HCT116 (cell line): ENCODE results near the gene KIF5C. TPM values are rescaled to one million over a fixed set of nuclear protein-coding genes. Genes with fewer than 3 reads are reported as not detected.

Experiments used
- ATAC-seq: fragments of 200-7000 bp; cut with Tn5 transposase; 2 replicates; pipeline ENCODE4 v1.9.1; 2020; ENCODE audit warnings: mild to moderate bottlenecking, moderate library complexity
- BruUV-seq: library from RNA; stranded (reverse); fragments of 400-500 nt; replicated peaks from 2 replicates; lab custom pipeline; 2021; lab: Mats Ljungman, UMichigan
- CTCF ChIA-PET: fragments of 300-600 bp; sonication (Branson Sonifier 250); formaldehyde crosslinking; loops from one replicate; lab custom pipeline; 2021; ENCODE audit warnings: antibody characterized with exemption; lab: Charles Lee
- POLR2A ChIA-PET: fragments of 300-600, 350-600 bp; sonication (Branson Sonifier 250); formaldehyde crosslinking; loops from one replicate; lab custom pipeline; 2021; ENCODE audit warnings: antibody characterized with exemption; lab: Charles Lee
- RAD21 ChIA-PET, 2 experiments: fragments of 300-600 bp; sonication (Branson Sonifier 250); formaldehyde crosslinking; loops; one replicate each; lab custom pipeline; 2023; ENCODE audit warnings: low total read pairs in 2 of 2; ENCODE audit not compliant: uncharacterized antibody in 2 of 2, unreplicated experiment in 2 of 2, low non-redundant PET in 1 of 2; lab: Charles Lee
- DNase-seq: peaks from one replicate; pipeline ENCODE4 v3.0.0-alpha.2; 2010; ENCODE audit warnings: low read depth, low spot score
- H2AFZ ChIP-seq: fragments of 200-600 bp; shearing (Covaris generic), sonication (generic); 2 replicates; pipeline ENCODE4 v1.6.1; 2017; ENCODE audit warnings: low read depth, mixed run types, mixed read lengths, antibody characterized with exemption, low read length; ENCODE audit not compliant: poor library complexity, severe bottlenecking
- H3K27ac ChIP-seq: 2 replicates; pipeline ENCODE4 v1.5.1; 2012; ENCODE audit warnings: low read depth, low read length
- H3K27me3 ChIP-seq: fragments of 200-600 bp; sonication (generic); 2 replicates; pipeline ENCODE4 v1.6.1; 2016; ENCODE audit warnings: mixed run types, low read length, mixed read lengths; ENCODE audit not compliant: insufficient read depth
- H3K36me3 ChIP-seq, 2 experiments: fragments of 200-500 bp in 1 of 2; fragments of 200-600 bp in 1 of 2; sonication (Bioruptor generic) in 1 of 2; sonication (generic) in 1 of 2; 2 replicates each; pipeline versions ENCODE4 v1.5.1 to v1.6.1; 2014 to 2016; ENCODE audit warnings: low read length in 2 of 2, inconsistent platforms in 1 of 2, mixed read lengths in 1 of 2, mixed run types in 1 of 2; ENCODE audit not compliant: insufficient read depth in 2 of 2, control insufficient read depth in 1 of 2
- H3K4me1 ChIP-seq, 2 experiments: fragments of 200-600 bp in 1 of 2; sonication (generic) in 1 of 2; 2 replicates each; pipeline versions ENCODE4 v1.5.1 to v1.6.1; 2012 to 2017; ENCODE audit warnings: low read length in 2 of 2, inconsistent platforms in 1 of 2, mild to moderate bottlenecking in 1 of 2, mixed read lengths in 1 of 2, mixed run types in 1 of 2, moderate library complexity in 1 of 2; ENCODE audit not compliant: insufficient read depth in 2 of 2, control insufficient read depth in 1 of 2
- H3K4me2 ChIP-seq: fragments of 200-600 bp; sonication (generic); 2 replicates; pipeline ENCODE4 v1.6.1; 2017; ENCODE audit warnings: mixed run types, low read length, mixed read lengths
- H3K4me3 ChIP-seq, 2 experiments: fragments of 200-600 bp in 1 of 2; sonication (generic) in 1 of 2; replicated peaks in 1 of 2; 2 replicates each; pipeline ENCODE4 v1.5.1; 2011 to 2016; ENCODE audit warnings: low read length in 2 of 2, control low read depth in 1 of 2, low read depth in 1 of 2, mild to moderate bottlenecking in 1 of 2, mixed read lengths in 1 of 2, mixed run types in 1 of 2
- H3K79me2 ChIP-seq: fragments of 200-600 bp; sonication (generic); 2 replicates; pipeline ENCODE4 v1.6.1; 2017; ENCODE audit warnings: mild to moderate bottlenecking, mixed run types, low read length, moderate library complexity, mixed read lengths; ENCODE audit not compliant: insufficient read depth
- H3K9ac ChIP-seq: fragments of 200-600 bp; sonication (generic); 2 replicates; pipeline ENCODE4 v1.6.1; 2016; ENCODE audit warnings: low read length, mixed read lengths
- H3K9me2 ChIP-seq: fragments of 200-600 bp; sonication (generic), shearing (Covaris generic); 2 replicates; pipeline ENCODE4 v1.6.1; 2017; ENCODE audit warnings: mixed run types, mild to moderate bottlenecking, moderate library complexity; ENCODE audit not compliant: insufficient read depth
- H3K9me3 ChIP-seq, 2 experiments: fragments of 200-500 bp in 1 of 2; fragments of 200-600 bp in 1 of 2; sonication (Bioruptor generic) in 1 of 2; sonication (generic) in 1 of 2; 2 replicates each; pipeline ENCODE4 v1.6.1; 2014 to 2017; ENCODE audit warnings: low read length in 2 of 2, mixed read lengths in 2 of 2, inconsistent platforms in 1 of 2, low read depth in 1 of 2, mild to moderate bottlenecking in 1 of 2, mixed run types in 1 of 2, moderate library complexity in 1 of 2; ENCODE audit not compliant: control insufficient read depth in 1 of 2, insufficient read depth in 1 of 2
- H4K20me1 ChIP-seq: fragments of 200-600 bp; sonication (generic), shearing (Covaris generic); 2 replicates; pipeline ENCODE4 v1.6.1; 2017; ENCODE audit warnings: mixed run types, mild to moderate bottlenecking, moderate library complexity; ENCODE audit not compliant: insufficient read depth
- CEBPB ChIP-seq: IDR thresholded peaks from 2 replicates; pipeline ENCODE4 v1.6.1; 2012; ENCODE audit warnings: low read depth
- EGR1 ChIP-seq: IDR thresholded peaks from 2 replicates; pipeline ENCODE4 v1.6.1; 2012; ENCODE audit warnings: low read depth
- EZH2 ChIP-seq: fragments of 200-600 bp; sonication (generic); IDR thresholded peaks from 2 replicates; pipeline ENCODE4 v1.6.1; 2017; ENCODE audit warnings: antibody characterized with exemption, mixed run types
- EZH2phosphoT487 ChIP-seq: fragments of 200-600 bp; IDR thresholded peaks from 2 replicates; pipeline ENCODE4 v1.6.1; 2018; ENCODE audit warnings: antibody characterized with exemption, borderline replicate concordance
- FOSL1 ChIP-seq: IDR thresholded peaks from 2 replicates; pipeline ENCODE4 v1.6.1; 2012; ENCODE audit warnings: low read depth
- POLR2AphosphoS5 ChIP-seq: IDR thresholded peaks from 2 replicates; pipeline ENCODE4 v1.6.1; 2011; ENCODE audit warnings: mild to moderate bottlenecking, low read depth, low read length, moderate library complexity
- SIN3A ChIP-seq: IDR thresholded peaks from 2 replicates; pipeline ENCODE4 v1.6.1; 2012; ENCODE audit warnings: low read depth
- TCF7L2 ChIP-seq: IDR thresholded peaks from 2 replicates; pipeline ENCODE4 v1.7.0; 2011; ENCODE audit warnings: borderline replicate concordance, inconsistent platforms; ENCODE audit not compliant: insufficient read depth, insufficient read length; ENCODE audit errors: extremely low read depth
- YY1 ChIP-seq: IDR thresholded peaks from 2 replicates; pipeline ENCODE4 v1.6.1; 2011; ENCODE audit warnings: low read length, low read depth, moderate library complexity, mild to moderate bottlenecking; ENCODE audit not compliant: insufficient replicate concordance; ENCODE audit errors: extremely low read depth
- ZFX ChIP-seq: fragments of 450-650 bp; IDR thresholded peaks from 2 replicates; pipeline ENCODE4 v1.6.1; 2017
- ZNF274 ChIP-seq: fragments of 200-500 bp; sonication (Bioruptor generic); IDR thresholded peaks from 2 replicates; pipeline ENCODE4 v1.6.1; 2014; ENCODE audit warnings: mild to moderate bottlenecking, low read depth, low read length, inconsistent platforms
- intact Hi-C: fragments of 100-400 bp; cut with micrococcal nuclease; formaldehyde crosslinking; loops from 2 replicates; pipeline ENCODE4 v1.10.0; 2022
- total RNA-seq: library from RNA; stranded (reverse); gene quantifications from one replicate; pipeline ENCODE4 v1.2.1, GENCODE V29; 2021; ENCODE audit not compliant: unreplicated experiment
- TF ChIP-seq, protein P1 (sequence below): IDR thresholded peaks from 2 replicates; pipeline ENCODE4 v1.6.1; 2012

The KIF5C gene
- total RNA-seq, 1 experiment from 2014 or later = 6.5 TPM

GRCh38 chr2:148893906-148894305 is 18.9 kb downstream of the KIF5C start:
- Histone ChIP-seq H3K27ac (no peak overlapping the region), H3K4me3 (no peak overlapping the region), H3K27me3 (no peaks in the 10 kb centered on the region), H3K79me2 (no peaks in the 10 kb centered on the region), H3K9me3 (no peaks in the 10 kb centered on the region), H2AFZ (no peak overlapping the region), H3K36me3 (no peaks in the 10 kb centered on the region), H3K9ac (no peak overlapping the region), H3K9me2 (no peaks in the 10 kb centered on the region), H3K4me1 (no peaks in the 10 kb centered on the region), H3K4me2 (no peak overlapping the region), H4K20me1 (no peaks in the 10 kb centered on the region)
- ATAC-seq (no peak), DNase-seq (no peak)
- CTCF ChIA-PET = no interaction called here
- intact Hi-C loops = no loop called here
- POLR2A ChIA-PET = no interaction called here
- TF ChIP-seq ZFX (no peak), CEBPB (no peak), TCF7L2 (no peak), EZH2 (no peak)
- RAD21 ChIA-PET = no interaction called here
- no TSS peak for BruUV-seq

DNA sequence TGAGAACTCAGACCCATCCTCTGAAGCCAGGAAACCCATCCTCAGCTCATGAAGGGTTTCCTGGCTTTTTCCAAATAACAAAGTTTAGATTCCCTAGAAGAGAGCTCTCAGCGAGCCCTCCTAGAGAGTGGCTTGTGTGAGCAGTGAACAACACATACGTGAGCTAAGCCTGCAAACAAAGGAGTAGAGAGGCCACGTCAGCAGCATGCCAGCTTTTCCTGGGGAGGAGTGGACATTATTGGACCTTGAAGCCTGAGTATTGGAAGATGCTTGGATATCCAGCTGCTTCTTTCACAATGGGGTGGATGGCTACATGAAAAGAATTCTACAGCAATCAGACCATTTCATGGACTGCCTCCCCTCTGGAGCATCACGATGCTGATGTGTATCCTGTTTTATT is 21.1 kb downstream of the KIF5C start:
- H2AFZ ChIP-seq = no peak overlapping the region
- no peaks in the 10 kb centered on the region for H3K9me2 ChIP-seq
- H3K4me2 ChIP-seq = no peak overlapping the region
- CTCF ChIA-PET = no interaction called here
- H3K4me3 ChIP-seq = no peak overlapping the region
- ATAC-seq = no peak
- H3K9me3 ChIP-seq = no peaks in the 10 kb centered on the region
- H3K36me3 ChIP-seq = no peaks in the 10 kb centered on the region
- H3K27me3 ChIP-seq = no peaks in the 10 kb centered on the region
- H3K9ac ChIP-seq = no peak overlapping the region
- DNase-seq = no peak
- POLR2A ChIA-PET = no interaction called here
- H3K4me1 ChIP-seq = no peaks in the 10 kb centered on the region
- no TSS peak for BruUV-seq
- no peaks in the 10 kb centered on the region for H3K79me2 ChIP-seq
- RAD21 ChIA-PET = no interaction called here
- no peaks in the 10 kb centered on the region for H4K20me1 ChIP-seq
- no peak overlapping the region for H3K27ac ChIP-seq
- TF ChIP-seq FOSL1 (no peak), POLR2AphosphoS5 (no peak), EZH2phosphoT487 (no peak), CEBPB (no peak), SIN3A (no peak), ZNF274 (no peak), ZFX (no peak), YY1 (no peak), EGR1 (no peak)
- TF ChIP-seq, protein P1, sequence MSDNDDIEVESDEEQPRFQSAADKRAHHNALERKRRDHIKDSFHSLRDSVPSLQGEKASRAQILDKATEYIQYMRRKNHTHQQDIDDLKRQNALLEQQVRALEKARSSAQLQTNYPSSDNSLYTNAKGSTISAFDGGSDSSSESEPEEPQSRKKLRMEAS = no peak
- intact Hi-C loops = no loop called here
